Stomach (tissue), 9 donors: ENCODE results near the gene MIOS. TPM values are rescaled to one million over a fixed set of nuclear protein-coding genes. Genes with fewer than 3 reads are reported as not detected.
A peak's percentile ranks its signal among the peaks of the same experiment; 100 is the strongest.
"Not testable (repeated sequence)": the region's sequence is repeated elsewhere in the genome, so short reads cannot be mapped to it uniquely, and the experiment has no call there.

ENCODE experiments used
- DNase-seq, 2 donors: peaks; one replicate each; pipeline versions ENCODE4 v3.0.0 to v3.0.0-alpha.2; 2013 to 2019
- H3K27ac ChIP-seq, 5 donors: fragments of 200-600 bp in 4 of 5; sonication (generic) in 4 of 5; one replicate each; pipeline ENCODE4 v1.5.1; 2013 to 2019; ENCODE audit warnings: mild to moderate bottlenecking in 1 of 5, moderate library complexity in 1 of 5
- H3K27me3 ChIP-seq, 3 donors: fragments of 200-600 bp; sonication (generic); one replicate each; pipeline ENCODE4 v1.5.1; 2017 to 2019; ENCODE audit warnings: mixed run types in 1 of 3
- H3K36me3 ChIP-seq, 4 donors: fragments of 200-600 bp; sonication (generic); 1 replicate in 3 of 4; 2 replicates in 1 of 4; pipeline ENCODE4 v1.5.1; 2016 to 2019
- H3K4me1 ChIP-seq, 4 donors: fragments of 200-600 bp; sonication (generic); one replicate each; pipeline ENCODE4 v1.5.1; 2016 to 2019
- H3K4me3 ChIP-seq, 4 donors: fragments of 200-600 bp; sonication (generic) in 3 of 4; one replicate each; pipeline ENCODE4 v1.5.1; 2016 to 2019; ENCODE audit warnings: mild to moderate bottlenecking in 1 of 4
- H3K9me3 ChIP-seq, 4 donors: fragments of 200-600 bp; sonication (generic); one replicate each; pipeline ENCODE4 v1.5.1; 2016 to 2019
- EP300 ChIP-seq: sonication (generic); formaldehyde crosslinking; IDR thresholded peaks from one replicate; pipeline ENCODE4 v1.6.1; 2017; ENCODE audit warnings: antibody characterized with exemption
- POLR2A ChIP-seq, 4 donors: fragments of 450-650 bp; IDR thresholded peaks; one replicate each; pipeline ENCODE4 v1.6.1; 2016; ENCODE audit warnings: antibody characterized with exemption in 4 of 4, control low read depth in 2 of 4, mild to moderate bottlenecking in 1 of 4, moderate library complexity in 1 of 4
- POLR2AphosphoS5 ChIP-seq, 3 donors: sonication (generic); formaldehyde crosslinking; IDR thresholded peaks; one replicate each; pipeline ENCODE4 v1.6.1; 2016; ENCODE audit warnings: antibody characterized with exemption in 3 of 3
- WGBS, 5 donors: extraction: QIAGEN DNeasy Blood & Tissue Kit in 3 of 5; methylation state at CpG; one replicate each; pipeline versions ENCODE4 v1.1.5 to v1.1.7; 2013 to 2018; 5-methylcytosine and 5-hydroxymethylcytosine counted together
- intact Hi-C: fragments of 100-400 bp; cut with DNase I; formaldehyde crosslinking; loops from one replicate; pipeline ENCODE4 v1.15.1; 2023; ENCODE audit warnings: low total_unique reads
- polyA plus RNA-seq, 3 donors: library from polyadenylated mRNA; stranded (reverse); fragments of 200-250 nt; gene quantifications; one replicate each; pipeline ENCODE4 v1.2.3, GENCODE V29; 2013
- total RNA-seq, 5 donors: library from RNA; depleted of rRNA; stranded (reverse); fragments of >200 nt; gene quantifications; one replicate each; pipeline versions ENCODE4 v1.1.0 to v1.2.3, GENCODE V29; 2014 to 2016
- TF ChIP-seq, protein P1 (sequence below), 7 experiments: fragments of 450-650 bp in 4 of 7; fragments of 200-600 bp in 3 of 7; sonication (generic) in 3 of 7; IDR thresholded peaks; one replicate each; pipeline ENCODE4 v1.5.1; 2016 to 2019; ENCODE audit warnings: antibody characterized with exemption in 7 of 7, control low read depth in 2 of 7, mild to moderate bottlenecking in 1 of 7
- donor health status: healthy with polysubstance abuse.
- donor health status: Bipolar disorder and iron deficiency.
- donor health status: healthy.

The MIOS gene
- total and polyA plus RNA-seq, 8 donors = 10.7 to 82.9 (median 30.6) TPM

DNA sequence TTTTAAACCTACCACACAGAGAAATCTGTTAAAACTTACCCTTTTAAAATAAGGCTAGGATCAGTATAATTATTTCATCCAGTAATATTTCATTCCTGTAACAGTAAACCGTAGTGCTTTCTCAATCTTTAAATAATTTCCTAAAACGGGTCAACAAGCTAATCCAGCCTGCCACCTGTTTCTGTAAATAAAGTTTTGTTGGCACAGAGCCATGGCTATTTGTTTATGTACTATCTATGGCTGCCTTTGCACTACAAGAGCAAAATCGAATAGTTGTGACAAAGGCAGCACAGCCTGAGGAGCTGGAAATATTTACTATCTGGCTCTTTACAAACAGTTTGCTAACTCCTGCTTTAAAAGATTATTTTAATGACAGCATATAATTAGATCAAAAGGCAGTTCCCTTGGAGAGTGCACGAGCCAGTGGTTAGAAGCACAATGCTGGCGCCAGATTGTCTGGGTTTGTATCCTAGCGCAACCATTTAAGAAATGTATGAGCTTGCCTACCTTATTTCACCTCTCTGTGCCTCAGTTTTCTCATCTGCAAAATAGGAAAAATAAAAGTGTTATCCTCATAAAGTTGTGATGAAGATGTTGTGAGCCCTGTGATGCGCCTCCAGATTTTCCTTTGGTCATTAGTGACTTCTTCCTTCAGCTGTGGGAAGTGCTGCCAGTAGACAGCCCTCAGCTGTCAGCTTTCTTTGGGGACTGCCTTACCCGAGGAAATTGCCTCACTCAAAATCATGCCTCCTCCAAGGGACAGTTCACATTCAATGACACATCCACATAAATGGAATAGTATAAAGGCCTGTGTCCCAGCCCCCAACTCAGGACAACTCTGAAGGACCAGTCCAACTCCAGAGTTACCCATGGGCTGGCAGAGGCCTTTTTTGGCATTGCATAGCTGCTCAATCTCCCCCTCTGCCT lies 11.8 kb upstream of the MIOS start:
- peaks cover 0 to 21% (median 13%) of the 10 kb centered on the region in 4 donors for H3K36me3 ChIP-seq
- intact Hi-C loops = no loop called here
- H3K27me3 ChIP-seq = no peaks in the 10 kb centered on the region
- TF ChIP-seq EP300 (no peak), POLR2AphosphoS5 (IDR thresholded peaks at IDR 0.05) (no peak), POLR2A (IDR thresholded peaks at IDR 0.05) (no peak)
- TF ChIP-seq, protein P1, sequence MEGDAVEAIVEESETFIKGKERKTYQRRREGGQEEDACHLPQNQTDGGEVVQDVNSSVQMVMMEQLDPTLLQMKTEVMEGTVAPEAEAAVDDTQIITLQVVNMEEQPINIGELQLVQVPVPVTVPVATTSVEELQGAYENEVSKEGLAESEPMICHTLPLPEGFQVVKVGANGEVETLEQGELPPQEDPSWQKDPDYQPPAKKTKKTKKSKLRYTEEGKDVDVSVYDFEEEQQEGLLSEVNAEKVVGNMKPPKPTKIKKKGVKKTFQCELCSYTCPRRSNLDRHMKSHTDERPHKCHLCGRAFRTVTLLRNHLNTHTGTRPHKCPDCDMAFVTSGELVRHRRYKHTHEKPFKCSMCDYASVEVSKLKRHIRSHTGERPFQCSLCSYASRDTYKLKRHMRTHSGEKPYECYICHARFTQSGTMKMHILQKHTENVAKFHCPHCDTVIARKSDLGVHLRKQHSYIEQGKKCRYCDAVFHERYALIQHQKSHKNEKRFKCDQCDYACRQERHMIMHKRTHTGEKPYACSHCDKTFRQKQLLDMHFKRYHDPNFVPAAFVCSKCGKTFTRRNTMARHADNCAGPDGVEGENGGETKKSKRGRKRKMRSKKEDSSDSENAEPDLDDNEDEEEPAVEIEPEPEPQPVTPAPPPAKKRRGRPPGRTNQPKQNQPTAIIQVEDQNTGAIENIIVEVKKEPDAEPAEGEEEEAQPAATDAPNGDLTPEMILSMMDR (IDR thresholded peaks at IDR 0.05) = no peak
- H3K27ac ChIP-seq = peak overlapping the region in 4 of 5 donors; percentile 17 to 76 (median 58)
- peaks cover 0 to 14% (median 8%) of the 10 kb centered on the region in 4 donors for H3K9me3 ChIP-seq
- H3K4me3 ChIP-seq = no peak overlapping the region
- 41 to 52% (median 47%) methylated on average over 8 of the region's 8 CpGs for WGBS, 5 donors
- peaks cover 0 to 23% (median 14%) of the 10 kb centered on the region in 4 donors for H3K4me1 ChIP-seq
- DNase-seq = peak in 1 of 2 donors; percentile 36

DNA sequence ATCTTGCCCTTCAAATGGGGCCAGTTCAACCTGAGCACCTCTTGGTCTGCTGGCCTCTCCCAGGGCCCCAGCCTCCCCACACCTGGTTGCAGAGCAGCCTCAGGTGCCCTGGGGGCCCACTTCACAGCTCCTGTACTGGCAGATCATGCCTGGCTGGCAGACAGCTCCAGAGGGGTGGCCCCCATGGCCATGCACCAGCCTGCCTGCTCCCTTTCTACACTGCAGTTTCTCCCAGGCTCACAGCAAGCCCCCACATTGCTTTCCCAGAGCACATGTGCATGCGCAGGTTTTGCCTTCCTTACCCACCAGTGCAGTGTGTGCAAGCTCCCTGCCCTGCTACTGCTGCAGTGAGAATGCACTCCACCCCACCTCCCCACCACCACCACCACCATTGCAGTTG lies 9.8 kb upstream of the MIOS start:
- no peak overlapping the region for H3K27ac ChIP-seq
- H3K9me3 ChIP-seq = peaks cover 0 to 19% (median 8%) of the 10 kb centered on the region in 4 donors
- intact Hi-C loops = no loop called here
- peaks cover 0 to 13% (median 6%) of the 10 kb centered on the region in 4 donors for H3K36me3 ChIP-seq
- no peak overlapping the region for H3K4me3 ChIP-seq
- no peak for TF ChIP-seq EP300
- TF ChIP-seq, protein P1 (IDR thresholded peaks at IDR 0.05) = no peak
- TF ChIP-seq POLR2AphosphoS5 (IDR thresholded peaks at IDR 0.05) = no peak
- TF ChIP-seq POLR2A (IDR thresholded peaks at IDR 0.05) = no peak
- H3K4me1 ChIP-seq = peaks cover 0 to 23% (median 14%) of the 10 kb centered on the region in 4 donors
- DNase-seq = no peak
- H3K27me3 ChIP-seq = no peaks in the 10 kb centered on the region
- 93 to 100% (median 100%) methylated on average over 1 of the region's 1 CpG for WGBS, 5 donors

DNA sequence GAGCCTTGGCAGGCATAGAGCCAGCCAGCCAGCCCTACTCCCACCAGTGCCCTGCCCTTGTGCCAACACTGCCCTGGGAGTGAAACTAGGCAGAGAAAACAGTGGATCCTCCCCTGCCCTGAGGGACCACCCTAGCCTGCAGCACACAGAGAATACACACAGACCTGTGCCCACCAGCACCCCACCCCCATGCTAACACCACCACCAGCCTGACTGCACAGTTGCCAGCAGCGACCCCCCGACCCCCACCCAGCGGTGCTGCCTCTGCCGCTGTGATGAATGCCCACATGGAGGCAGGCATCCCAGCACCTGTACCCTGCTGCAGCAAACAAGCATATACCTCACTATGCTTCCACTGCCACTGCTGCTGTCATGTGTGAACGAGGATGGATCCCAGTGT lies 9.4 kb upstream of the MIOS start:
- intact Hi-C loops = no loop called here
- Histone ChIP-seq H3K4me1 (peaks cover 0 to 23% (median 14%) of the 10 kb centered on the region in 4 donors), H3K9me3 (peaks cover 0 to 19% (median 8%) of the 10 kb centered on the region in 4 donors), H3K4me3 (no peak overlapping the region), H3K36me3 (peaks cover 0 to 9% (median 2%) of the 10 kb centered on the region in 4 donors), H3K27ac (no peak overlapping the region), H3K27me3 (no peaks in the 10 kb centered on the region)
- 91 to 97% (median 93%) methylated on average over 4 to 5 of the region's 5 CpGs for WGBS, 5 donors
- DNase-seq = no peak
- no peak for TF ChIP-seq POLR2A (IDR thresholded peaks at IDR 0.05)
- TF ChIP-seq, protein P1 (IDR thresholded peaks at IDR 0.05) = no peak
- no peak for TF ChIP-seq POLR2AphosphoS5 (IDR thresholded peaks at IDR 0.05)
- TF ChIP-seq EP300 = no peak

DNA sequence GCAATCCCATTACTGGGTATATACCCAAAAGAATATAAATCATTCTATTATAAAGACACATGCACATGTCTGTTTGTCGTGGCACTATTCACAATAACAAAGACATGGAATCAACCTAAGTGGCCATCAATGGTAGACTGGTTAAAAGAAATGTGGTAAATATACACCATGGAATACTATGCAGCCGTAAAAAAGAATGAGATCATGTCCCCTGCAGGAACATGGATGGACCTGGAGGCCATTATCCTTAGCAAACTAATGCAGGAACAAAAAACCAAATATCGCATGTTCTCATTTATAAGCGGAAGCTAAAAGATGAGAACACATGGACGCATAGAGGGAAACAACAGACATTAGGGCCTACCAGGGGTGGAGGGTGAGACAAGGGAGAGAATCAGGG lies 5.1 kb upstream of the MIOS start:
- DNase-seq, intact Hi-C loops, H3K27me3 ChIP-seq, H3K36me3 ChIP-seq, H3K27ac ChIP-seq, H3K4me3 ChIP-seq: not testable (repeated sequence)
- 96 to 99% (median 98%) methylated on average over 5 of the region's 5 CpGs for WGBS, 5 donors
- Histone ChIP-seq H3K9me3 (peaks cover 0 to 19% (median 8%) of the 10 kb centered on the region in 4 donors), H3K4me1 (peaks cover 3 to 38% (median 23%) of the 10 kb centered on the region in 4 donors)
